Activated T-cell treated with anti-CD3 and anti-CD28 coated beads, Interleukin-2, amount 50 U/mL, for 1 hour (primary cell): ENCODE results near the gene RASL11B.
A peak's percentile ranks its signal among the peaks of the same experiment; 100 is the strongest.
"Not testable (repeated sequence)": the region's sequence is repeated elsewhere in the genome, so short reads cannot be mapped to it uniquely, and the experiment has no call there.

Experiments used
- DNase-seq: peaks from one replicate; pipeline ENCODE4 v3.0.0-alpha.2; 2020

RASL11B gene

GRCh38 chr4:52861879-52862616, at the start of gene RASL11B:
RASL11B (plus strand) TSS chr4:52862317; CDS start chr4:52862508, 191 bp downstream.
- DNase-seq, result peak; percentile 85

GRCh38 chr4:52813546-52813945, 48.6 kb upstream of the RASL11B start:
- DNase-seq, result no peak

DNA sequence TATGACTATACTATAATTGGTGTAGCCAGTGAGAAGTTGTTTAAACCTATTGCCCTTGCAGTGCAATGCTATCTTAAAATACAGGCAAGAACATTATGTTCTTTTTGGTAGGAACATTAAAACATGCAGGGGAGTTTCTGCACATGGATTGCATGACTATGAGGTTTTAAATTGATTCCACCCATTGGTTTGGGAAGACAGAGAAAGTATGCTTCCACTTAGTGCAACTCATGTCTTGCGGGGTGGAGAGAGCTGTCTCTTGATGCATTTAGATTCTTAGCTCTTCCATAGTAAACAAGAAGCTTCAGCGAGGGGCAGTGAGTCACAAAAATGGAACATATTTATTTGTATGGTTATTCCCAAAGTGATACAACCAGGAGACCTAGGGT, 39.5 kb upstream of the RASL11B start:
- DNase-seq, result no peak

- no peak for DNase-seq
Observed at GRCh38 chr4:52822972-52823701, 39.0 kb upstream of the RASL11B start.

DNA sequence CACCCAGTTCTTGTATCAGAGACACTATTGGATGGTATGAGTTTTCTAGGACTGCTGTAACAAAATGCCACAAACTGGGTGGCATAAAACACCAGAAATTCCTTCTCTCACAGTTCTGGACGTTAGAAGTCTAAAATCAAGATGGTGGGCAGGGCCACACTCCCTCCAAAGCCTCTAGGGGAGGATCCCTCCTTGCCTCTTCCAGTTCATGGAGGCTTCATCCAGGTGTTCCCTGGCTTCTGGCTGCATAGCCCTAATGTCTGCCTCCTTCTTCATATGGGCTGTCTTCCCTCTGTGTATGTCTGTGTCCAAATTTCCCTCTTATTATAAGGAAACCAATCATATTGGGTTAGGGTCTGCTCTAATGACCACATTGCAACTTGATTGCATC, 38.4 kb upstream of the RASL11B start:
- no peak for DNase-seq

DNA sequence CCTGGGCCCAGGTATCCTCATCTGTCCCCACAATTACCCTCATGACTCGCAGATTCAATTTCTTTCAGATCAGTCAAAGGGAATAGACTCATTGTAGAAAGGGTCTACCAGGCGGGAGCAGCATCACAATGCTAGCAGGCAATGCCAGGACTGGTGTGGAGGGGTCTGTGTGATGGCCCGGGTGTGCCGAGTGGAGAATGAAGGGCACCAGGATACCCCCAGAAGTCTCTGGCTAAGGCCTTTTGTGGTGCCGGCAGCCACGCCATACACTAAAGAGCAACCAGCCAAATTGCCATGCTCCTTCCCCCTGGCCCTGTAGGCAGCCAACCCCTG, 37.9 kb upstream of the RASL11B start:
- DNase-seq, result no peak

GRCh38 chr4:52824603-52825459, 37.3 kb upstream of the RASL11B start:
- no peak for DNase-seq

GRCh38 chr4:52825460-52826090, 36.5 kb upstream of the RASL11B start:
- no peak for DNase-seq

- no peak for DNase-seq
Observed at GRCh38 chr4:52833941-52834525, 28.1 kb upstream of the RASL11B start.

- DNase-seq, result not testable (repeated sequence)
Observed at GRCh38 chr4:52834641-52835456, 27.3 kb upstream of the RASL11B start.

GRCh38 chr4:52836120-52836519, 26.0 kb upstream of the RASL11B start:
- no peak for DNase-seq

- DNase-seq, result no peak
Observed at GRCh38 chr4:52836678-52837077, 25.4 kb upstream of the RASL11B start.

DNA sequence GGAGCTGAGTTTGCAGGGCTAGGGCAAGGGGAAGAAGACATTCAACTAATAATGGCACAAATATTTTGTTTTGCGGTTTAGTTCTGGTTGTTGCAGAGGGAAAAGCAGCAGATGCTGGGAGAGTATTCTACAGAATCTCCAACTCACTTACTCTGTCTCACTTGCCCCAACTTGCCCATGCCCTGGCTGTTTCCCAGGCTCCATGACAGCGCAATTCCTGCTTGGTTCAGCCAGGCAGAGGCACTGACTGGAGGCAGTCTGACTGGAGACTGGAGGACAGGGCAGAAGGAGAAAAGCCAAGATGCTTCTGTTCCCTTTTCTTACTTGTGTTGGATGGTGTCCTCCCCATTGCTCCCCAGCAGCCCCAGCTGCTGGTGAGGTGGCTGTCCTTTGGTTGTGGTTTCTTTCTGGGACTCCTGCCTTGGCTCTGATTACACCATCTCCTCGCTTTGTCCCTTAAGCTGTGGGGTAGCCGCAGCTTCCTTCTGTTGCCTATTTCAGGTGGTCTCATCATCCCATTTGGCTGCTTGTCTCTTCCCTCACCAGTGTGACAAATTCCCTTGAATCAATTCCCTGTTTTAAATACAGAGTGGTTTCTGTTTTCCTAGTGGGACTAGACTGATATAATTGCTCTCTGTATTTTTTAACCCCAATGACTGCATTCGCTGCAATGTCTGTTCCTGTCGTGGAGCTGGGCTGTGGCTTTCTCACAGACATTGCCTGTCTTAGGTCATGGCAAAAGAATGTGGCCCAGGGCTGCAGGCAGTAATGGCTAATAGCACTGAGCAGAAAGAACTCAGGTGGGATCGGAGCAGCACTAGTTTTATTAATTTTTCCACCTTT, 24.2 kb upstream of the RASL11B start:
- no peak for DNase-seq

DNA sequence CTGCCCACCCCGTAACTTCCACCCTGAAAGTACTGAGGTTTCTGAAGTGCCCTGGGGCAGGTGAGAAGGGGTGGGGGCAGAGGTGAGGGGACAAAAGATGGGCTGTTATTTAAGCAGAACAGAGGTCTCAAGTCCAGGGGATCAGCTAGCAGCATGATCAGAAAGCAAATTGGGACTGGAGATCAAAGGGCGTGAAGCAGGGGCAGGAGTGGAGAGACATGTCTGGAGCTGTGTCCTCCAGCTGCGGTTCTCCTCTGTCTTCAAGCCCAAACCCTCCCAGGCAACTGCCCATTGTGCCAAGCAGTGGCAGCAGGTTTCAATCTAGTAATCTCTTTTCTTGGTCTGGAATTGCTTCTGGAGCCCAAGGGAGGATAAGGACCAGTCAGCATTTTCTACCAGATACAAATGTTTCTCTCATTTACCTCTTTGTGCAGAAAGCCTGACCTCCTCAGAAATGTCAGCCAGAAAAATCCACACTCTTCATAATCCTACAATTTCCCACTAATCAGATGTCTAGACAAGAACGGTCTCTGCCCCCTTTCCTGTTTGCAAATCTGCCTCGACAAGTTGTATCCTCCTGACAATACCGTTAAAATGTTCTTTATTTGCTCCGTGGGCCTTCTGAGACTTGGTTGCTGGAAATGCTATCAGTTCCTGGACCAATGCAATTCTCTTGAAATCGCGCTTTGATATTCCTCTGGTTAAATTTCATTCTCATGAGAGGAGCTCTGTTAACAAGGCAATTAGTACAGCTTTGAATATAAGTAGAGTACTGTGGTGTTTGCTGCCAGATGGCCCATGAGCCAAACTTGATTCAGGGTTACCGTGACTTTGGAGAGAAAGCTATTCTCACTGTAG, 23.2 kb upstream of the RASL11B start:
- no peak for DNase-seq

- no peak for DNase-seq
Observed at GRCh38 chr4:52840531-52841370, 21.4 kb upstream of the RASL11B start.

DNA sequence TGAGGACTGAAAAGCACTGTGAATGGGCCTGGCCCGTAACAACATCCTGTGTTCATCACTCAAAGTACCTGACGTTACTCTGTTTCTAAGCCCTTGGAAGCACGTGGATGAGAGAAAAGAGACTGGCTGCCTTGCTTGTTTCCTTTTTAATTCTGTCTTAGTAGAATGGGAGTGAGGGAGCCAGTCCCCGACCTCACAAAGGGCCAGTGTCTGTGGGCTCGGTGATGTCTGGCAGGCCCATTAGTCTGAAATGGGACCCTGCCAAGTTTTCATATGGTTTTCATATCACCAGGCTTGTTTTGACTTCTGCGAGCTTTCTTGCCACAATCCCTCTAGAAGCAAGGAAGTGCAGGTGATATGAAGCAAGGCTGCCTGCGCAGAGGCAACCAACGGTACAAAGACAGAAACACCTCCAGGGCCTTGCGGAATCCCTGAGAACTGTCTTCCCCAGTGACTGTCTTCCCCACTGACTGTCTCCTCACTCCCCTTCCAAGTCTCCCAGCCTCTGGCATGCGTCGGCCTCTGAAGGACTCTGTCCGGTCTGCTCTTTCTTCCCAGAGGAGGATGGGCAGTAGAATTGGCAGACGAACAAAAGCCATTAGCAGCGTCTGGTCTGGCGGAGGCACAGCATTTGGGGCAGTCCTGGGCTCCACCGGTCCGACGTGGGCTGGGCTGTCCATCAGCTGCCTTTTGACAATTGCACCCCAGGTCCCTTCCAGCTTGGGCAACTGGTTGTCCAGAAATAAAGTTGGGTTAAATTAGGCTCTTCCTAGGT, 20.2 kb upstream of the RASL11B start:
- no peak for DNase-seq

DNA sequence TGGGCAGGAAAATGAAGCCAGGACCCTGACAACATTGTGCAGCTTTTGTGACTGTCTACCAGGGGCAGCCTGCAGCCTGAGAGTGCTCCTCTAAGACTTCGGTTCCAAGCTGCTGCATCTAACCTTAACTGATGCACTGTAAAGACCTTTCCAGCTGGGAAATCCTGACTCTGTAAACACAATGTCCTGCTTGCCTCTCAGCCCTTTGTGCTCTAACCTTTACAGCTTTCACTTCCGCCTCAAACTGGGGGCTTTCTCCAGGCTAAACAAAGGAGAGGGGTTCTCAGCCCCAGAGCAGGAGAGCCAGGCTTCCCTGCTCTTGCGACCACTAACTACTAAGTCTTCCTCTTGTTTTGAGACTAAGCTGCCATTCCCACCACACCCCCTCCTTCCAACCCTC, 19.3 kb upstream of the RASL11B start:
- no peak for DNase-seq

DNA sequence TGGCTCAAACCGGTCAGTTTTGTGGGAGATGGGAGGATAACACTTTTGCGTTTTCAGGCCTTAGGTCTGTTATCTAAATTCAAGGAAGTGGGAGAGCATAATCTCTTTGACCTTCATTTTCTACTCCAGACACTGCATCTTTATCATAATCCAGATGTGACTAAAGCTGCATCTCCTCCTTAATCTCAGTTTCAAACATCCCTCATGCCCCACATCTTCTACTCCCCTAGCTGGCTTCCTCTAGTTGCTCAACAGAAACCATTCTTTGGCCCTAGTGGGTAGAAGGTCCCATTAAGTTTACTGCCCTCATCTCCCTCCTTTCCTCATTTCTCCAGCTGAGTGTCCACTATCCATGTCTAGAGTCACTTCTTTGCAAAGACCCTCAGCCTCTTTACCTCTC, 18.8 kb upstream of the RASL11B start:
- no peak for DNase-seq
